Measurements from ENCODE around the gene TEKTIP1. TPM values are rescaled to one million over a fixed set of nuclear protein-coding genes. Genes with fewer than 3 reads are reported as not detected.

TEKTIP1 gene
- total RNA-seq, 1 experiment from 2014 or later = 1.3 TPM

GRCh38 chr19:3513229-3514140 lies 25.5 kb upstream of the TEKTIP1 start:
- Histone ChIP-seq H2AK5ac (ENCODE audit: insufficient read length, low read length) (no peak overlapping the region), H2BK5ac (ENCODE audit: insufficient read length, low read length) (no peak overlapping the region), H2AFZ (ENCODE audit: low read length) (no peak overlapping the region), H3K4me2 (ENCODE audit: insufficient read depth, insufficient read length, low read length) (no peak overlapping the region), H3K4ac (ENCODE audit: low read depth, low read length) (no peak overlapping the region), H3K4me1 (ENCODE audit: insufficient read depth, low read length) (peaks cover 2% of the 10 kb centered on the region; the same call in 1 of the 2 replicates), H3K18ac (ENCODE audit: insufficient read length, low read depth, low read length) (no peak overlapping the region), H4K20me1 (ENCODE audit: control insufficient read depth, insufficient read depth, insufficient read length) (no peaks in the 10 kb centered on the region), H4K5ac (ENCODE audit: insufficient read length, low read depth, low read length) (no peak overlapping the region), H4K91ac (ENCODE audit: insufficient read length, low read depth, low read length) (no peak overlapping the region), H3K9me3 (ENCODE audit: control insufficient read depth, low read depth, low read length) (no peaks in the 10 kb centered on the region), H3K23ac (ENCODE audit: insufficient read length, low read depth, low read length) (no peak overlapping the region), H2BK12ac (ENCODE audit: insufficient read length, low read depth, low read length) (no peak overlapping the region), H3K23me2 (ENCODE audit: insufficient read length, low read depth, low read length, poor library complexity, severe bottlenecking) (no peaks in the 10 kb centered on the region), H2BK20ac (ENCODE audit: low read depth, low read length, poor library complexity, severe bottlenecking) (no peak overlapping the region), H3K27ac (ENCODE audit: insufficient read length, low read depth, low read length) (no peak overlapping the region), H3K9ac (ENCODE audit: extremely low read depth, insufficient read length, low read length) (no peak overlapping the region), H3K56ac (ENCODE audit: insufficient read length, low read depth, low read length) (no peak overlapping the region), H2BK15ac (ENCODE audit: low read depth, low read length) (no peak overlapping the region), H3T11ph (ENCODE audit: low read length) (no peak overlapping the region), H4K8ac (replicated peaks; ENCODE audit: insufficient read length, low read depth, low read length) (no peak overlapping the region), H3K79me1 (ENCODE audit: insufficient read depth, low read depth, low read length, poor library complexity, severe bottlenecking) (no peaks in the 10 kb centered on the region), H3K27me3 (ENCODE audit: insufficient read depth, low read length) (no peaks in the 10 kb centered on the region), H2BK120ac (ENCODE audit: low read depth, low read length, poor library complexity, severe bottlenecking) (no peak overlapping the region), H3K14ac (ENCODE audit: insufficient read depth, low read length) (no peak overlapping the region), H3K79me2 (ENCODE audit: insufficient read depth, low read length) (peaks cover 3% of the 10 kb centered on the region; the same call in 1 of the 2 replicates)
- DNase-seq = no peak
- no peak for TF ChIP-seq CTCF (conservative IDR thresholded peaks at IDR 0.05)
- Mint-ChIP-seq H3K9me3 (no peaks in the 10 kb centered on the region), H3K27me3 (ENCODE audit: low read depth) (no peaks in the 10 kb centered on the region; the same call in 1 of the 2 replicates), H3K4me1 (peaks cover 15 to 35% of the 10 kb centered on the region in 2 experiments), H3K4me3 (no peak overlapping the region), H3K27ac (peak overlapping the region in 2 of 3 experiments; percentile 36 to 57; a peak in 1 of 7 replicates), H3K36me3 (ENCODE audit: insufficient read depth in 1 of 3, low read depth in 3 of 3) (peaks cover 7 to 31% (median 17%) of the 10 kb centered on the region in 3 experiments; a peak in 6 of 7 replicates)
- WGBS (ENCODE audit: extremely low coverage, insufficient read length, low lambda C conversion rate) = no CpG with 5 or more reads among the region's 23 CpGs
